Muscle of arm (tissue), 12 donors: ENCODE measurements around the gene CKM. TPM values are rescaled to one million over a fixed set of nuclear protein-coding genes. Genes with fewer than 3 reads are reported as not detected.

Source experiments
- polyA plus RNA-seq, 12 donors: library from polyadenylated mRNA; unstranded; fragments of 120-200 nt; gene quantifications; one replicate each; pipeline ENCODE4 v1.2.1, GENCODE V29; 2013; ENCODE audit not compliant: insufficient read length in 12 of 12

The CKM gene
- polyA plus RNA-seq, 12 donors: 1,044 to 4,317 (median 2,408) TPM

Other genes with a start within 250 kb of the CKM start
- gene ZNF296, start 246.4 kb downstream of the CKM start, polyA plus RNA-seq: 1 to 10 TPM in 3 of 12 donors, under 1 TPM in 7, not detected in 2; 0.25 to 2.2 (median 0.54) TPM
- 10 to 100 TPM in 11 of 12 donors, not detected in 1; 14.0 to 26.1 (median 22.3) TPM for gene GEMIN7, start 243.6 kb downstream of the CKM start, polyA plus RNA-seq
- 10 to 100 TPM in 11 of 12 donors, not detected in 1; 15.0 to 43.3 (median 20.3) TPM for gene PPP1R37, start 229.7 kb downstream of the CKM start, polyA plus RNA-seq
- 1 to 10 TPM in 1 of 12 donors, under 1 TPM in 8, not detected in 3; 0.07 to 1.1 (median 0.12) TPM for gene NKPD1, start 161.9 kb downstream of the CKM start, polyA plus RNA-seq
- 10 to 100 TPM in 11 of 12 donors, not detected in 1; 15.1 to 89.5 (median 19.8) TPM for gene TRAPPC6A, start 144.6 kb downstream of the CKM start, polyA plus RNA-seq
- 1 to 10 TPM in 11 of 12 donors, not detected in 1; 5.2 to 9.1 (median 6.8) TPM for gene BLOC1S3, start 144.1 kb downstream of the CKM start, polyA plus RNA-seq
- gene EXOC3L2, start 77.5 kb downstream of the CKM start, polyA plus RNA-seq: 1 to 10 TPM in 7 of 12 donors, under 1 TPM in 3, not detected in 2; 0.53 to 2.0 (median 1.1) TPM
- 10 to 100 TPM; 23.7 to 90.9 (median 30.3) TPM for gene MARK4, start 71.6 kb downstream of the CKM start, polyA plus RNA-seq
- 10 to 100 TPM in 1 of 12 donors, 1 to 10 TPM in 2, under 1 TPM in 6, not detected in 3; 0.12 to 23.1 (median 0.25) TPM for gene KLC3, start 17.9 kb upstream of the CKM start, polyA plus RNA-seq
- gene ERCC2, start 47.7 kb upstream of the CKM start, polyA plus RNA-seq: 10 to 100 TPM in 11 of 12 donors, not detected in 1; 12.1 to 30.6 (median 15.7) TPM
- gene PPP1R13L, start 82.2 kb upstream of the CKM start, polyA plus RNA-seq: 10 to 100 TPM in 3 of 12 donors, 1 to 10 TPM in 8, not detected in 1; 2.4 to 48.5 (median 4.8) TPM
- gene POLR1G, start 83.8 kb upstream of the CKM start, polyA plus RNA-seq: 10 to 100 TPM in 1 of 12 donors, 1 to 10 TPM in 10, not detected in 1; 2.9 to 22.4 (median 3.8) TPM
- 100 to 1,000 TPM in 1 of 12 donors, 10 to 100 TPM in 10, not detected in 1; 79.9 to 113 (median 92.3) TPM for gene ERCC1, start 101.0 kb upstream of the CKM start, polyA plus RNA-seq
- gene FOSB, start 145.1 kb upstream of the CKM start, polyA plus RNA-seq: 100 to 1,000 TPM in 4 of 12 donors, 10 to 100 TPM in 8; 21.4 to 403 (median 87.6) TPM
- 100 to 1,000 TPM in 8 of 12 donors, 10 to 100 TPM in 3, not detected in 1; 96.1 to 172 (median 118) TPM for gene RTN2, start 174.2 kb upstream of the CKM start, polyA plus RNA-seq
- gene PPM1N, start 175.6 kb upstream of the CKM start, polyA plus RNA-seq: 1 to 10 TPM in 3 of 12 donors, under 1 TPM in 6, not detected in 3; 0.34 to 1.8 (median 0.82) TPM
- gene VASP, start 184.6 kb upstream of the CKM start, polyA plus RNA-seq: 10 to 100 TPM in 11 of 12 donors, not detected in 1; 42.2 to 71.3 (median 52.1) TPM